ENCODE measurements around the gene KCTD8.
"Not testable (repeated sequence)": the region's sequence is repeated elsewhere in the genome, so short reads cannot be mapped to it uniquely, and the experiment has no call there.

KCTD8 gene

GRCh38 chr4:44320833-44321232 is 127.8 kb downstream of the KCTD8 start:
- DNase-seq, result no peak

GRCh38 chr4:44319129-44319528 is 129.5 kb downstream of the KCTD8 start:
- DNase-seq, result no peak

- no peak for DNase-seq
Observed at GRCh38 chr4:44313702-44314101, 134.9 kb downstream of the KCTD8 start.

GRCh38 chr4:44287505-44287904 is 161.1 kb downstream of the KCTD8 start:
- no peak for DNase-seq

- no peak for DNase-seq
Observed at GRCh38 chr4:44279469-44279868, 169.1 kb downstream of the KCTD8 start.

- no peak for DNase-seq
Observed at GRCh38 chr4:44279066-44279465, 169.5 kb downstream of the KCTD8 start.

GRCh38 chr4:44257461-44257860 is 191.1 kb downstream of the KCTD8 start:
- no peak for DNase-seq

- DNase-seq, result no peak
Observed at GRCh38 chr4:44256414-44256813, 192.2 kb downstream of the KCTD8 start.

GRCh38 chr4:44237643-44238042 is 211.0 kb downstream of the KCTD8 start:
- no peak for DNase-seq

- DNase-seq, result no peak
Observed at GRCh38 chr4:44235897-44236296, 212.7 kb downstream of the KCTD8 start.

GRCh38 chr4:44232262-44232661 is 216.3 kb downstream of the KCTD8 start:
- no peak for DNase-seq

GRCh38 chr4:44231006-44231405 is 217.6 kb downstream of the KCTD8 start:
- DNase-seq, result no peak

GRCh38 chr4:44228326-44228725 is 220.3 kb downstream of the KCTD8 start:
- DNase-seq, result no peak

- no peak for DNase-seq
Observed at GRCh38 chr4:44221407-44221806, 227.2 kb downstream of the KCTD8 start.

- no peak for DNase-seq
Observed at GRCh38 chr4:44210750-44211149, 237.9 kb downstream of the KCTD8 start.

GRCh38 chr4:44196796-44197195 is 251.8 kb downstream of the KCTD8 start:
- DNase-seq, result no peak

- no peak for DNase-seq
Observed at GRCh38 chr4:44194365-44194764, 254.2 kb downstream of the KCTD8 start.

- no peak for DNase-seq
Observed at GRCh38 chr4:44186850-44187246, 261.8 kb downstream of the KCTD8 start.

- DNase-seq, result no peak
Observed at GRCh38 chr4:44186096-44186849, 262.3 kb downstream of the KCTD8 start.

GRCh38 chr4:44181491-44182349 is 266.9 kb downstream of the KCTD8 start:
- not testable (repeated sequence) for DNase-seq

- not testable (repeated sequence) for DNase-seq
Observed at GRCh38 chr4:44167766-44168165, 280.8 kb downstream of the KCTD8 start.

- DNase-seq, result no peak
Observed at GRCh38 chr4:44165938-44166337, 282.7 kb downstream of the KCTD8 start.

GRCh38 chr4:44162538-44163270 is 285.9 kb downstream of the KCTD8 start:
- DNase-seq, result no peak
